C1 segment of cervical spinal cord (tissue), 14 donors: ENCODE data around the gene GLTP.

ENCODE experiments used
- DNase-seq, 14 donors: peaks; one replicate each; lab custom pipeline; 2025; lab: John Stamatoyannopoulos, UW

The GLTP gene

DNA sequence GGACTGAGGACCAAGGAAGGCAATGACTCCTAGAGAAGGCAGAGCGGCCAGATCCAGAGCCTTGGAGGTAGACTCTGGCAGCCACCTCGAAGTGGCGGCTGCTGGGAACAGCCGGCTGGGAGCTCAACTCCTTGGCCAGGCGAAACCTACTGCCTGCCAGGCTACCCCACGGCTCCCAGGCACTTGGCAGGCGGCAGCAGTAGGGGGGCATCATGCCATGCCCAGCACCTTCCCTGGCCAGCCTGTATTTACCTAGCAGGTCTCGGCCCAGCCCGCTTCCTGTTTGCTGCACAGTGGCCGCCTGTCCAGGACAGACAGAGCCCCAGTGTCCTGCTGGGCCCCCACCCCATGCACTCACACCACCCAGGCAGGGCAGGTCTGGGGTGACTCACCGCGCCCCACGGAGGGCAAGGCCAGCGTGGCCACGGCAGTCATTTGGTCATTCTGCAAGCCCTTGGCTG is 57.4 kb downstream of the GLTP start:
- DNase-seq: peak in 7 of 14 donors; percentile 4 to 91 (median 11)

DNA sequence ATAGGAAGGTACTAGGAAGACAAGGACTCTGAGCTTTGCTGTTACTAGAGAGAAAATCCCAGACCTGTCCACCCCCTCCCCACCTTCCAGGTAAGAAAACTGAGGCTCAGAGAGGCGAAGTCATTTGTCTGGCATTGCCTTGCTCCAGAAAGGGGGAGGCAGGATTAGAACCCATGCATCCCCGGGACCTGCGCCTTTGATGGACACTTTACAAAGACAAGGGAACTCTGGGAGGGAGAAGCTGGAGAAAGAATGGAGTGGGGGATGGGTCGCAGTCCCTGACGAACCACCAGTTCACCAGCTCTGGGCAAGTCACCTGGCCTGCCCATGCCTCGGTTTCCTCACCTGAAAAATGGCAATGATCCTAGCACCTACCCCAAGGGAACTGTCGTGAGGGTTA is 57.9 kb downstream of the GLTP start:
- no peak for DNase-seq

DNA sequence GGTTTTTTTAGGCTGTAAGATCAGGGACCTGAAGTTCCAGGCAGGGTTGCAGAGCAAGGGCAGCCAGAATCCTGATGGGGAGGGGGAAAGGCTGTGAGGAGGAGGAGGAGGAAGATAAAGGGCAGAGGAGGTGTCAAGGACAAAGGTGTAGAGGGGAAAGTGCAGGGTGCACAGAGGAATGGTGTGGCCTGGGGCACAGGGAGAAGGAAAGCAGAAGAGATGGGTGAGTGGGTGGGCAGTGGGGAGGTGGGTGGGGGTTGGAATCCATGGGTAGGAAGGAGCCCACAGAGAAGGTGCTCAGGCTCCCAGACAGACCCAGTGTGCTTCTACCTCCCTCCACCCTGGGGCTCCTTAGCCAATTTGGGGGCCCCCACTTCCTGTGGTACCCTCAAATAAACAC is 58.4 kb downstream of the GLTP start:
- DNase-seq: no peak

DNA sequence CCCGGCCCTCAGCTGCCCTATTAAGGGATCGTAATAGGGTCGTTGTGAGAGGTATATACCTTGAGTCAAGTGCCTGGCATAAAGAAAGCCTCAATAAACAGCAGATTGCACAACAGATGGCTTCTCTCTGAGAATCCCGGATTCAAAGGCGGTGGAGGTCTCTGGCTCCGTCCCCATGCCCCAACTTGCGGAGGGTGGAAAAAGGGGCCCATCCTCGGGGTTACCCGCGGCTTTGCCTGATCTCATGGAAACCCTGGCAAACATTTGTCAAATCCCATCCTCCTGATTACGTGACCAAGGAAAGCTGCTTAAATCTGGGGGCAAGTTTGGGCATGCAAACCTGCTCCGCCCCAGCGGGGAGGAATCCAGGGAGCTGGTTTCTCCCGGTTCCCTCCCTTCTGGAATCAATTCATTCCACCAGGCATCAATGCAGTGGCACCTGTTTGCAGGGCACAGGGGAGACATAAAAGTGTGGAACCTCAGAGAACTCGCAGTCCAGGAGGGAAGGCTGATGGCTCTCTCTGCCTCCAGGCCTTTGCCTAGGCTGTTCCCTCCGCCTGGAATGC is 59.4 kb downstream of the GLTP start:
- peak in 2 of 14 donors; percentile 3 to 91 for DNase-seq

DNA sequence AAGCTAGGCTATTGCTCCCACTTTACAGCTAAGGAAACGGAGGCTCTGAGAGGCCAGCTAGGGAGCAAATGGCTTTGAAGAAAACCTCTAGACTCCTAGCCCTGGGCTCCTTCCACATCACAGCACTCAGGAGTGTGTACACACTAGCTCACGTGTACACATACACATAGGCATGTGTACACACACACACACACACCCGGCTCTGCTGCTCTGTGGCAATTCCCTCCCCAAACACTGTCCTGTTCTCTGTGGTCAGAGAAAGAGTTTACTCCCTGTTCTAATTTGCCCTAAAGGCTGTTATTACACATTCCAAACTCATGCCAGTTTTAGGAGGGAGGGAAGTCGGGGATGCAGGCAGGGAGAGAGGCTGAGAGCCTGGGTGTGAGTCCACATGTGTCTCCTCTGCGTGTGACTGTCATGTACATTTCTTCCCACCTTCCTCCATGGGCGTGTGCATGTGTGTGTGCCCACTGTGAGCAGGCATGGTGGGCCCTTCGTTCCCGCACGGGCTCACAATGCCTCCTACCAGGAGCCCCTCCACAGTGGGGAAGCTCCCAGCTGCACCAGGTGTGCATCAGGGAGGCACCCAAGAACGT is 61.3 kb downstream of the GLTP start:
- no peak for DNase-seq

DNA sequence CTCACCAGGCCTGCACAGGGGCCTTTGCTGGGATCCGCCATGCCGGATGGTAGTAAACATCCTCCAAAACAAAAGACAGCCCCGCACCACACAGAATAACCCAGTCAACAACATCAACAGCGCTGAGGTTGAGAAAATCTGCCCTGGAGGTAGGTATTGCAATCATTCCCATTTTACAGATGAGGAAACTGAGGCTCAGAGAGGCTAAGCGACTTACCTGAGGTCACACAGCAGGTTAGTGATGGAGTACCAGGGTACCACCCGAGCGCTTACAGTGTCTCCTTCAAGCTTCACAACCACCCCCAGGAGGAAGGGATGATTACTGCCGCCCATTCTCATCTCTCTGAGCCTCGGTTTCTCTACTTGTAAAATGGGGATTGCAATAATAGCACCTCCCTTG is 62.1 kb downstream of the GLTP start:
- DNase-seq: no peak

DNA sequence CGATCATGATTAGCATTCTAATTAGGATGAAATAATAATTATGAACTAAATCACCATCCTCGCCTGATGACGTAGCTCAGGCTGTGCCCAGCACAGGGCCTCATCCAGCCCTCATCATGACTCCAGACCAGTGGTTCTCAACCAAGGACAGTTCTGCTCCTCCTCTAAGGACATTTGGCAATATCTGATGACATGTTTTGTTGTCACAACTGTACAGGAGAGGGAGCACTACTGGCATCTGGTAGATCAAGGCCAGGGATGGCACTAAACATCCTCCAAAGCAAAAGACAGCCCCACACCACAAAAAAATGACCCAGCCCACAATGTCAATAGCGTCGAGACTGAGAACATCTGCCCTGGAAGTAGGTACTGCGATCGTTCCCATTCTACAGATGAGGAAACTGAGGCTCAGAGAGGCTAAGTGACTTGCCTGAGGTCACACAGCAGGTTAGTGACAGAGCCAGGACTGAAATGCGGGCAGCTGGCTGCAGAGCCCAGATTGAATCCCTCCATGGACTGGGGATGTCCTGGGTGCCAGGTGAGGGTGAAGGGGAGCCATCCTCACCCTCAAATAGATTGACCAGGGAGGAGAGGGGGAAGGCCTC is 62.6 kb downstream of the GLTP start:
- DNase-seq: no peak

DNA sequence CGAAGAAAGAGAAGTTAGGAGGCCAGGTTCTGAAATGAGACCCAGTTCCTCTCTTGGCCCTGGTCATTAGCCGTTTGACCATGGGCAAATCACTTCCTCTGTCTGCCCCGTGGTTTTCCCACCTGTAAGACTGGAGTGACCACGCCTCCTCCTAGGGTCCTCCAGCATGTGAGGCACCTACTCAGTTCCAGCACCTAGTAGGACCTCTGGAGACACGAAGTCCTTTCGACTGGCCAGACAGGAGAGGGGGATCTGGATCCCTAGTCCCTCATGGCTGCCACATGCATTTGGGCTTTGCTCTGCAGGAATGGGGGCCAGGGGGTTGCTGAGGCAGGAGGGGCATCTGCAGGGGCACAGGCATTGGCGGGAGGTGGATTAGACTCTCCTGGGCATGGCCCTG is 63.5 kb downstream of the GLTP start:
- DNase-seq: no peak

DNA sequence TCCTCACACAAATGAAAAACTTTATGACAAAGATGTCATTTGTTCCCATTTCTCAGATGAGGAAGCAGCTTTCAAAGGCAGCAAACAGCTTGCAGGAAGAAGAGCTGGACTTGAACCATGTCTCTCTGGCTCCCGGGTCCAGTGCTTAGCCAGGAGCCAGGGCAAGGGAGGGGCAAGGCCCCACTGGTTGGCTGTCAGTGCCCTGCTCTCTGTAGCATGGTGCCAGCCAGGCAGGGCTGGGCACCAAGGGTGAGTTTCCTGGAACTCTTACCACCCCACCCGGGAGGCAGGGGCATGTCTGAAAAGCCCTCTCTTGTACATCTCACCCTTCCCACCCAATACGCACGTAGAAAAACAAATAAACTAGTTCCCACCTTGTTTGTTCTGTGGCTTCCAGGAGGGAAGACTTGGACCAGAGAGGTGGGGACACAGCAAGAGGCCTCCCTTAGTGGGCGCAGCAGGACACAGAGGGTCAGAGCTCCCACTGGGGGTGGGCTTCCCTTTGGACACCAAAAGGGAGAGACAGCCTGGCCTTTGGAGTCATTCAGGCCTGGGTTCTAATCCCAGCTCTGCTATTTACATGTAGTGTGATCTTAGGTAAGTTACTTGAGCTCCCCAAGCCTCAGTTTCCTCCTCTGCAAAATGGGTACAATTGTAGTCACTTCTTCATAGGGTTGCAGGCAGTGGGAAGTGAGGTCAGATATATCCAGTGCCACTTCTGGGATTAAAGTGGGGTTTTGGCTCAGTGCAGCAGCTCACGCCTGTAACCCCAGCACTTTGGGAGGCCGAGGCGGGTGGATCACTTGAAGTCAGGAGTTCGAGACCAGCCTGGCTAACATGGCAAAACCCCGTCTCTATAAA is 64.4 kb downstream of the GLTP start:
- peak in 1 of 14 donors; percentile 16 for DNase-seq

DNA sequence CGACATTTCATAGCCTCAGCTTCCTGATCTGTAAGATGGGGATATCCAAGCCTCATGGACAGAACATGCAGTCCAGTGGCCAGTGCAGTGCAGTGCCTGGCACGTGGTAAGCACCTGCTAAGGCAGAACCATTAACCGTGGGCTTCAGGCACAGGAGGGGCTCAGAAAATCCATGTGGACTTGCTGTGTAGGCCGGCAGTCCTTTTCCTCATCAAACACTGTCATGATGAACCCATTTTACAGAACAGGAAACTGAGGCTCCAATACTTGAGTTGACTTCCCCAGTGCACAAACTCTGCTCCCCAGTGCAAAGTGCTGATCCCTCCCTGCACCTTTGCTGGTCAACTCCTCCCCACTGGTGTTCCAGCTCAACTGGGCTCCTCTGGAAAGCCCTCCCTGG is 65.1 kb downstream of the GLTP start:
- no peak for DNase-seq

DNA sequence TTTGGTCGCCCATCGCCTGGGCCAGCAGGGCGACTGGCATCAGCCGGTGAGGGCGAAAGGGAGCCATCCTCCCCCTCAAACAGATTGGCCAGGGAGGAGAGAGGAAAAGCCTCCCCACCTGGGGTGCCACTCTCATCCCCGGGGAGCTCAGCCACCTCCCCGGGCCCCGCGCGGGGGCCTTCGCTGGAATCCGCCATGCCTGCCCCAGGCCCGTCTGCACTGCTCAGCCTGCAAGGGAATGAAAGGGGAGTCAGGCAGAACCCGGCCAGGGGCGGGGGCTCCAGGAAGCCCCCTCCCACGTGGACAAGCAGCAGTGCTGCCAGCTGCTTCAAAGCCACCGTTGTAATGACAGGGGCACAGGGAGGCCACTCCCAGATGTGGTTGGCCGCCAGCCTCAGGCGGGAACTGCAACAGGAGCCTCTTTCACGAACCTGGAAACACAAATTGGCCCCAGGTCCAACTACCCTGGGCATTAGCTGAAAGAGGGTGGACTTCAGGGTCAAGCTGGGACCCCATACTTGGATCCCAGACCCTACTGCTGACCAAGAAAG is 65.7 kb downstream of the GLTP start:
- DNase-seq: no peak

DNA sequence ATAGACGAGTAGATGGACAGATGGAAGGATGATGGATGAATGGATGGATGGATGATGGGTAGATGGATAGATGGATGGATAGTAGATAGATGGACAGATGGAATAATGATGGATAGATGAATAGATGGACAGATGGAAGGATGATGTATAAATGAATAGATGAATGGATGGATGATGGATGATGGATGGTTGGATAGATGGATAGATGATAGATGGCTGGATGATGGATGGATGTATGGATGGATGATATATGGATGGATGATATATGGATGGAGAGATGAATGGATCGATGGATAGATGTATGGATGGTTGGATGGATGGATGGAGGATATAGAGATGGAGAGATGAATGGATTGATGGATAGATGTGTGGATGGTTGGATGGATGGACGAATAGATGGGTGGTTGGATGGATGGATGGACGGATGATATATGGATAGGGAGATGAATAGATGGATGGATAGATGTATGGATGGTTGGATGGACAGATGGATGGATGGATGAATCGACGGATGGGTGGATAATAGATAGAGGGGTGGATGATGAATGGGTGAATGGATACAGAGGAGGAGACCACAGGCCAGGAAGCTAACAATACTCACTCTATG is 66.4 kb downstream of the GLTP start:
- DNase-seq: no peak

DNA sequence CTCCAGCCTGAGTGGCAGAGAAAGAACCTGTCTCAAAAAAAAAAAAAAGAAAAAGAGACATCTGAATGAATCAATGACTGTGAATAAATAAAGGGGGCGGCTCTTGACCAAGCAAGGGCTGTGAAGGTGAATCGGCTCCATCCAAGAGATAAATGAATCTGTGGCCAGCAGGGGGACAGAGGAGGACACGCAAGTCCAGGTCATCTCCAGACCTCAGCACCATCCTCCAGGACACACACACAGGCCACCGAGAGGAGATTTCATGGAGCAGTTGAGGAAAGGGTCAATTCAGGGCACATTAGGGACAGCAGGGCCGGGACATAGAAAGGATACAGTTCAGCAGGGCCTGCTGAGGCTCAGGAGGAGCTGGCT is 68.7 kb downstream of the GLTP start:
- no peak for DNase-seq

DNA sequence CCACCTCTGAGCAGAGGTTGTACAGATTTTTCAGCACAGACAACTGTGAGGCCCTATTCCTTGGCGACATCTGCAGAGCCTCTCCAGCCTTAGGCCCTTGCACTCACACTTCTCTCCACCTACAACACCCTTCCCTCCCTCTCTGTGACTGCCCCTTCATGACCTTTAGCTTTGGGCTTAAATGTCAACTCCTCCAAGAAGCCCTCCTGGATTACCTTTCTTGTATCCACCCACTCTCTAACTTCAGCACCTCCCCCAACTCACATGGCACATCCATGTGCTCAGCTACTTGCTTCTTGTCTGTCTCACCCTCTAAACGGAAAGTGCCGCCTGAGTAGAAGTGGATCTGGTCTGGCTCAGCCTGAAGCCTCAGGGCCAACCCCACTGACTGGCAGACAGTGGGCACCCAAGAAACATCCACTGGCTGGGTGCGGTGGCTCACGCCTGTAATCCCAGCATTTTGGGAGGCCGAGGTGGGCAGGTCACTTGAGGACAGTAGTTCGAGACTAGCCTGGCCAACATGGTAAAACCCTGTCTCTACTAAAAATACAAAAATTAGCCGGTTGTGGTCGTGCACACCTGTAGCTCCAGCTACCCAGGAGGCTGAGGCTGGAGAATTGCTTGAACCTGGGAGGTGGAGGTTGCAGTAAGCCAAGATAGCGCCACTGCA is 69.3 kb downstream of the GLTP start:
- no peak for DNase-seq

DNA sequence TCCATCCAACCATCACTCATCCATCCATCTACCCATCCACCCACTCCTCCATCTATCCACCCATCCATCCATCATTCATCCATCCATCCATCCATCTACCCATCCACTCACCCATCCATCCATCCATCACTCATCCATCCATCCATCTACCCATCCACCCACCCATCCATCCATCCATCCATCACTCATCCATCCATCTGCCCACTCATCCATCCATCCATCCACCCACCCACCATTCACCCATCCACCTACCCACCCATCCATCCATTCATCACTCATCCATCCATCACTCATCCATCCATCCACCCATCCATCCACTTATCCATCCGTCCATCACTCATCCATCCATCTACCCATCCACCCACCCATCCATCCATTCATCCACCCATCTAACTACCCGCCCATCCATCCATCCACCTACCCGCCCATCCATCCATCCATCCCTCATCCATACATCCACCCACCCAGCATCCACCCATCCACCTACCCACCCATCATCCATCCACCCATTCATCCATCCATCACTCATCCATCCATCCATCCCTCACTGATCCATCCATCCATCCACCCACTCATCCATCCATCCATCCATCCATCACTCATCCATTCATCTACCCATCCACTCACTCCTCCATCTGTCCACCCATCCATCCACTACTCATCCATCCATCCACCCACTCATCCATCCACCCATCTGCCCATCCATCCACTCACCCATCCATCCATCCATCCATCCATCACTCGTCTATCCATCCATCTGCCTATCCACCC is 71.3 kb downstream of the GLTP start:
- DNase-seq: no peak

DNA sequence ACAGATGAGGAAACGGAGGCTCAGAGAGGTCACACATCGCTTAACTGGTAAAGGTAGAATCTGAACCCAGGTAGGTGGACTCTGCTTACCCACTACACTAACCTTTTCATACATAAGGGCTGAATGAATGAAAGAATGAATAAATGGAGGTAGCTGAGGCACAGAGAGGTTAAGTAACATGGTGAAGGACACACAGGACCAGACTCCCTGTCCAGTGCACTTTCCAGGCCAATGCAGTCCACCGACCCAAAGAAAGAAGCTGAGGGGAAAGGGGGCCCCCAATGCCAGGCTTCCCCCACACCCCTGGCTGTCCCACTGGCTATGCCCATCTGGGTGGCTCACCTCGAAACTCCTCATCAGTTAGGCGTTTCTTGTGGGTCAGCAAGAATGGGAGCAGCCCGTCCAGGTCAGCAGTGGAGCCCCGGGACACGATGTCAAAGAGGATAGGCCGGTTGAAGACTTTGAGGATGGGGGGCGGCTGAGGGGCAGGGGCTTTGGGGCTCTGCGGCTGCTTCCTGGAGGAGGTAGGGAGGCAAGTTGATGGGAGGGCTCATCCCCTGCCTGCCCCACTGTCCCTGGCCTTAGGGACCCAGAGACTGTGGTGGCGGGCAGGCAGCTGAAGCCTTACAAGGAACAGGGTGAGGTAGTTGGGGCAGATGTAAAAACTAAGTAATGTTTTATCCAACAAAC is 72.2 kb downstream of the GLTP start:
- DNase-seq: no peak

DNA sequence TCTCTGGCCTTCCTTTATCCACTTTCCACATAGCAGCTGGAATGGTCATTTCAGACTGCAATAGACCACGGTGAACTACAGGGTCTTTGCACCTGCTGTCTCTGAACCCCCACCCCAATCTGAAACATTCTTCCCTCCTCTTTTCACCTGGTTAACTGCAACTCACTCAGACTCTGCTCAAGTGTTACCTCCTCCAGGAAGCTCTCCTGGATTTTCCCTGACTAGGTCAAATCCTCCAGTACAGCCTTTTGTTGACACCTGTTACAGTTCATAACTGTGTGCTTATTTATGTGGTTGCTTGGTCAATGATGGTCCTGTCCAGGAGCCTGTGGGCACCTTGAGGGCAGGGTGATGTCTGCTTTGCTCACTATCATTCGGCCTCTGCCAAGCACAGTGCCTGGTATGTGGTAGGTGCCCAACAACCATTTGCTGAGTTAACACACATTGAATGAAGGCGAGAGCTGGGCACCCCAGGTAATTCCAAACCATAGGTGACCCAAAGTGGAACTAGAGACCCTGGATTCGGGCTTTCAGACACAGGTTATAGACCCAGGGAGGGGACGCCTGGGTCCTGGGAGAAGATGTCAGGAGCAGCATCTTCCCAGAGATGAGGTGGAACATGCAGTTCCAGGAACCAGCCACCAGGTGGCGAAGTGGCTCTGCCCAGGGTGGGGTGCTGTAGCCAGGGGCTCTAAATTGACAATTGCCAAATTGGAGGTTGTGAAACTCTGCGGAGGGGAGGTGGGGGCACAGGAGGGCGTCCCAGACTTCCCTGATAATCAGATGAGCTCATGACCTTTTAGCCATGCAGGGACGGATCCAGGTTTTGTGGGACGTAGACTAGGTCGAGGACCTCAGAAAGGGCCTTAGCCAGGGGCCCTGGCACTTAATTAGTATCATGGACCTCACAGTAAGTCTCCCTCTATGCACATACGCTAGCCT is 75.2 kb downstream of the GLTP start:
- peak in 12 of 14 donors; percentile 5 to 66 (median 30) for DNase-seq

DNA sequence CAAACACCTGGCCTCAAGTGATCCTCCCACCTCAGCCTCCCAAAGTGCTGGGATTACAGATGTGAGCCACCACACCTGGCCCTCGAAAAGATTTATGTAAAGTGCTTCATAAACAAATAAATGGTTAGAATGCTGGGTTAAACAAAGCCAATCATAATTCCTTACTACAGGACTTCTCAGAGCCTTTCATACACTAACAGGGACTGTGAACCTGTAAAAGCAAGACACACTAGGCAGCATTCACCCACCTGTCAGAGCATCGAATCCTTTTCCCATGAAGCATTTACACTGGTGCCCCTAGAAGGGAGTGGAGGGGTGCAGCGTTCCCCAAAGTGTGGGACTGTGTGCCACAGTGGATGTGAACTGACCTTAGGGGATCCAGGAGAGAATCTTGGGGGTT is 76.7 kb downstream of the GLTP start:
- no peak for DNase-seq

DNA sequence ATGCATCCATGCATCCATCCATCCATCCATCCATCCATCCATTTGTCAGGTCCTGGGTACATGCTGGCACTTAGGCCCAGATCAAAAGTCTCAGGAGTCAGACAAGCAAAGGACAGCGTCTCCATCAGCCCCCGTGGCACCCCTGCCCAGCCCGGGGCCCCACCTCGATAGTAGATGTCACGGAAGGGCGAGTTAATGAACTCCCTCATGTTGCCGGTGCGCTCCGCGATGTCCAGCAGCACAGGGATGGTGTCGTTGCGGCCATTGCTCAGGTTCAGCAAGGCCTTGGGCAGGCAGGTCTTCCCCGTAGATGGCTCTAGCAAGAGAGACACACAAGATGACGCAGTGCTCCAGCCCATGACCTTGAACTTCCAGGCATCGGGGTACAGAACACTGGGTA is 77.5 kb downstream of the GLTP start:
- DNase-seq: no peak
